GM12892 (cell line): Measurements from ENCODE around the gene ZNF699.
"Not testable (repeated sequence)": the region's sequence is repeated elsewhere in the genome, so short reads cannot be mapped to it uniquely, and the experiment has no call there.

Experiments used
- DNase-seq: peaks from one replicate; pipeline ENCODE4 v3.0.0; 2011; ENCODE audit not compliant: insufficient read length
- FAIRE-seq: peaks from 2 replicates; lab custom pipeline; 2011; peaks lifted over from hg19 to GRCh38; lab: Jason Lieb, UNC
- POLR2A ChIP-seq: IDR thresholded peaks from 2 replicates; pipeline ENCODE4 v1.6.1; 2011; ENCODE audit warnings: low read depth, low read length, control low read depth
- POLR2AphosphoS5 ChIP-seq: IDR thresholded peaks from 2 replicates; pipeline ENCODE4 v1.6.1; 2011; ENCODE audit warnings: low read depth, low read length, control low read depth
- TAF1 ChIP-seq: IDR thresholded peaks from 2 replicates; pipeline ENCODE4 v1.6.1; 2011; ENCODE audit warnings: low read depth, mild to moderate bottlenecking, control low read depth, low read length, borderline replicate concordance

ZNF699 gene

GRCh38 chr19:9323557-9323918, 13.9 kb upstream of the ZNF699 start:
- FAIRE-seq (no peak), DNase-seq (no peak)
- no peak for TF ChIP-seq TAF1
- no peak for TF ChIP-seq POLR2AphosphoS5
- no peak for TF ChIP-seq POLR2A

GRCh38 chr19:9322201-9322600, 12.6 kb upstream of the ZNF699 start:
- FAIRE-seq = not testable (repeated sequence)

DNA sequence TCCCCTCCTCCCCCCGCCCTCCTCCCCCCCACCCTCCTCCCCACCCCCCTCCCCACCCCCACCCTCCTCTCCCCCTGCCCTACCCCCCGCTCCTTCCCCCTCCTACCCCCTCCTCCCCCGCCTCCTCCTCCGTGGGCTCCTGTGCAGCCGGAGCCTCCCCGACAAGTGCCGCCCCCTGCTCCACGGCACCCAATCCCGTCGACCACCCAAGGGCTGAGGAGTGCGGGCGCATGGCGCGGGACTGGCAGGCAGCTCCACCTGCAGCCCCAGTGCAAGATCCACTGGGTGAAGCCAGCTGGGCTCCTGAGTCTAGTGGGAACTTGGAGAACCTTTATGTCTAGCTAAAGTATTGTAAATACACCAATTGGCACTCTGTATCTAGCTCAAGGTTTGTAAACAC, 12.1 kb upstream of the ZNF699 start:
- not testable (repeated sequence) for FAIRE-seq, DNase-seq

More at GRCh38 chr19:9322201-9322600, 12.6 kb upstream of the ZNF699 start:
- not testable (repeated sequence) for DNase-seq

GRCh38 chr19:9321338-9321737, 11.7 kb upstream of the ZNF699 start:
- TF ChIP-seq POLR2AphosphoS5 = no peak
- TF ChIP-seq POLR2A = no peak
- no peak for DNase-seq
- no peak for FAIRE-seq

DNA sequence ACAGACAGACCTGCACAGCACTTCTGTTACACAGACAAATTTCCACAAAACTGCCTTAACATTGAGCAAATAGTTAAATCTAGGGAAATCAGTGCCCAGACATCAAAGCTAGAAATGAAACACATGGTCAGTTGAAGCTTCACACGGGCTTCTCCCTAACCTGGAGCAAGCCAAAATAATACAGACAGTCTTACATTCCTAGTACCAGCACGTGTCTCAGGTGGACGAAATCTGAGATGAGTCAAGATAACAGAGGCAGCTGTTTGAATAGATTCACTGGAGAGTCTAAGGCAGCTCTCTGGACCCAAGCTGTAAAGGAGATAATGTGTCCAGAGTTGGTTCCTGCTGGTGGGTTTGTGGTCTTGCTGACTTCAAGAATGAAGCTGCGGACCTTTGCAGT, 4.1 kb upstream of the ZNF699 start:
- DNase-seq (no peak), FAIRE-seq (no peak)
- TF ChIP-seq TAF1 (no peak), POLR2AphosphoS5 (no peak), POLR2A (no peak)

DNA sequence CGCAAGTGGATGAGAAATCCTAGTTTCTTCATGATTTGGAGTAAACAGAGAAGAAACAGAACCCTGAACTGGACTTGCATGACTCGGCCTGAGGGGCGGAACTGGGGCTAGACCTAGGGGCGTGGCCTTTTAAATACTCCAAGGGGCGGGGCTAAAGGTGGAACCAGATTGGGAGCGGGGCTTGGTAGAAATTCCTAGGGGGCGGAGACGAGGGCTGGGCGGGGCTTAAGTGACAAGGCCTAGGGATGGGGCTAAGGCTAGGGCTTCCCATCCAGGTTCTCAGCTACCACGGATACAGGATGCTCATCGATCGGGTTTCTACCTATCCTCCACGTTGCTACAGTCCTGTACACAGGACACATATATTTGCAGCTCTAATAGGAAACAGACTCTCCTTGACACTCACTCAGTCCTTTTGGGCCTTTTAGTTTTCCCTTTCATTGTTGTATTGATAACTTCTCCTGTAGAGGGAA, 372 bp upstream of the ZNF699 start:
- FAIRE-seq (peak; percentile 42), DNase-seq (peak; percentile 42)
- TF ChIP-seq POLR2A (no peak), POLR2AphosphoS5 (no peak), TAF1 (no peak)

DNA sequence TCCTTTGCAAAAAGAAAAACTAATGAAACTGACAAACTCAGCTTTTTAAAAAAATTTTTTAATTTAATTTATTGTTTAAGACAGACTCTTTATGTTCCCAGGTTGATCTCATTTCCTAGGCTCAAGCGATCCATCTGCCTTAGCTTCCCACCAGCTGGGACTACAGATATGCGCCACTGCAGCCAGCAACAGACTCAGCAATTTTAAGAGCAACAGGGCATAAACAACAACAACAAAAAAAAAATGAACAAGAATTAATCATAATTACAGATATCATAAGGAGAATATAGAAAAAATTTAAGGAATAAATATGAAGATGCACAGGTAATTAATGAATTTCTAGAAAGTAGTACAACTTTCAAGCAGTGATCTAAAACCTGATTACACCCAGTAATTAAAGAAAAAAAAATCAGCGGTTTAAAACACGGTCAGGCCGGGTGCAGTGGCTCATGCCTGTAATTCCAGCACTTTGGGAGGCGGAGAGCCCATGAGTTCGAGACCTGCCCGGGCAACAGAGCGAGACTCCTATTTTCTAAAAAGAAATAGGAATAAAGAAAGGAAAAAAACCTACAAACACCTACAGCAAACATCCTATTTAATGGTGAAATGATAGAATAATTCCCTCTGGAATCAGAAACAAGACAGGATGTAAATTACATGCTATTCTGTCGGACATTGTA, 1.4 kb downstream of the ZNF699 start:
- TF ChIP-seq POLR2A = no peak
- no peak for TF ChIP-seq TAF1
- no peak for TF ChIP-seq POLR2AphosphoS5
- FAIRE-seq (no peak), DNase-seq (no peak)

DNA sequence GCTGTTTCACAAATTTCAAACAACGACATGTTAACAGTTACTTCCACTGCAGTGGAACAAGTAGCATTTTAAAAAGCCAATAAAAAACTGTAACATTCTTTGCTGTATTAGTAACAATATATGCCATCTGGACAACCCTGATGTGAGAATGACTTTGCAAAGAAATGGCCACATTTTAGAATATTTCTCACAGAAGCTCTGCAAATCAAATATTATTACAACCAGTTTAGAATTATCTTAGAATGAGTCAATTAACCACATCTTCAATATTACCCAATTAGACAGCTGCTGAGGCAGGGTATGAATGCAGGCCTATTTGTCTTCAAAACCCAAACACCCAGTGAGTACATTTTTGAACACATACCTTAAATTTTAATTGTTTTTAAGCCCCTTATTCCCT, 3.2 kb downstream of the ZNF699 start:
- no peak for TF ChIP-seq POLR2AphosphoS5
- no peak for TF ChIP-seq POLR2A
- no peak for TF ChIP-seq TAF1
- no peak for FAIRE-seq
- no peak for DNase-seq

DNA sequence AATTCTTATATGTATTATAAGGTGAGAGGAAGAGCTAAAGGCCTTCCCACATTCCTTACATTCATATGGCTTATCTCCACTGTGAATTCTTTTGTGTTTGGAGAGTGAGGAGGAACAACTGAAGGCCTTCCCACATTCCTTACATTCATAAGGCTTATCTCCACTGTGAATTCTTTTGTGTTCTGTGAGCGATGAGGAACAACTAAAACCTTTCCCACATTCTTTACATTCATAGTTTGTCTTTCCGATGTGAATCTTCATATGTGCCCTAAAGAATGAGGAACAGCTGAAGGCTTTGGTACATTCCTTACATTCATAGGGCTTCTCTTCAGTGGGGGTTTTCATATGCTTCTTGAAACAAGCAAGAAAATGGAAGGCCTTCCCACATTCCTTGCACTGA, 13.3 kb downstream of the ZNF699 start:
- FAIRE-seq (no peak), DNase-seq (no peak)
- TF ChIP-seq POLR2A = no peak
- TF ChIP-seq POLR2AphosphoS5 = no peak
- no peak for TF ChIP-seq TAF1

- FAIRE-seq (no peak), DNase-seq (no peak)
- TF ChIP-seq POLR2A (no peak), TAF1 (no peak), POLR2AphosphoS5 (no peak)
Observed at GRCh38 chr19:9295411-9295849, 14.2 kb downstream of the ZNF699 start.

- no peak for TF ChIP-seq TAF1
- TF ChIP-seq POLR2A = no peak
- no peak for TF ChIP-seq POLR2AphosphoS5
- no peak for FAIRE-seq
- DNase-seq = no peak
Observed at GRCh38 chr19:9289231-9289884, 20.3 kb downstream of the ZNF699 start.

DNA sequence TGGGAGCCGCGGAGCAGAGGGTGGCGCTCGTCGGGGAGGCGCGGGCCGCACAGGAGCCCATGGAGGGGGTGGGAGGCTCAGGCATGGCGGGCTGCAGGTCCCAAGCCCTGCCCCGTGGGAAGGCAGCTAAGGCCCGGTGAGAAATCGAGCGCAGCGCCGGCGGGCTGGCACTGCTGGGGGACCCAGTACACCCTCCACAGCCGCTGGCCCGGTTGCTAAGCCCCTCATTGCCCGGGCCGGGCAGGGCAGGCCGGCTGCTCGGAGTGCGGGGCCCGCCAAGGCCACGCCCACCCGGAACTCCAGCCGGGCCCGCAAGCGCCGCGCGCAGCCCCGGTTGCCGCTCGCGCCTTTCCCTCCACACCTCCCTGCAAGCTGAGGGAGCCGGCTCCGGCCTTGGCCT, 26.2 kb downstream of the ZNF699 start:
- not testable (repeated sequence) for DNase-seq, FAIRE-seq

DNA sequence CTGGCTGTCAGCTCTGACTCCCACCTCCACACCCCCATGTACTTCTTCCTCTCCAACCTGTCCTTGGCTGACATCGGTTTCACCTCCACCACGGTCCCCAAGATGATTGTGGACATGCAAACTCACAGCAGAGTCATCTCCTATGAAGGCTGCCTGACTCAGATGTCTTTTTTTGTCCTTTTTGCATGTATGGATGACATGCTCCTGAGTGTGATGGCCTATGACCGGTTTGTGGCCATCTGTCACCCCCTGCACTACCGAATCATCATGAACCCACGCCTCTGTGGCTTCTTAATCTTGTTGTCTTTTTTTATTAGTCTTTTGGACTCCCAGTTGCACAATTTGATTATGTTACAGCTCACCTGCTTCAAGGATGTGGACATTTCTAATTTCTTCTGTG, 58.4 kb downstream of the ZNF699 start:
- DNase-seq (no peak), FAIRE-seq (no peak)
- no peak for TF ChIP-seq TAF1
